GM12865 (cell line): ENCODE measurements around the gene NRAS.
A peak's percentile ranks its signal among the peaks of the same experiment; 100 is the strongest.

ENCODE experiments used
- DNase-seq: peaks from one replicate; pipeline ENCODE4 v3.0.0; 2010; ENCODE audit warnings: low read depth
- H3K4me3 ChIP-seq: 2 replicates; pipeline ENCODE4 v1.5.1; 2011; ENCODE audit warnings: mild to moderate bottlenecking, low read depth, low read length, control low read depth
- TF ChIP-seq, protein P1 (sequence below): IDR thresholded peaks from 2 replicates; pipeline ENCODE4 v1.5.1; 2011; ENCODE audit warnings: low read length, control low read depth, low read depth, inconsistent platforms; ENCODE audit not compliant: insufficient read depth; ENCODE audit errors: missing control alignments

NRAS gene

DNA sequence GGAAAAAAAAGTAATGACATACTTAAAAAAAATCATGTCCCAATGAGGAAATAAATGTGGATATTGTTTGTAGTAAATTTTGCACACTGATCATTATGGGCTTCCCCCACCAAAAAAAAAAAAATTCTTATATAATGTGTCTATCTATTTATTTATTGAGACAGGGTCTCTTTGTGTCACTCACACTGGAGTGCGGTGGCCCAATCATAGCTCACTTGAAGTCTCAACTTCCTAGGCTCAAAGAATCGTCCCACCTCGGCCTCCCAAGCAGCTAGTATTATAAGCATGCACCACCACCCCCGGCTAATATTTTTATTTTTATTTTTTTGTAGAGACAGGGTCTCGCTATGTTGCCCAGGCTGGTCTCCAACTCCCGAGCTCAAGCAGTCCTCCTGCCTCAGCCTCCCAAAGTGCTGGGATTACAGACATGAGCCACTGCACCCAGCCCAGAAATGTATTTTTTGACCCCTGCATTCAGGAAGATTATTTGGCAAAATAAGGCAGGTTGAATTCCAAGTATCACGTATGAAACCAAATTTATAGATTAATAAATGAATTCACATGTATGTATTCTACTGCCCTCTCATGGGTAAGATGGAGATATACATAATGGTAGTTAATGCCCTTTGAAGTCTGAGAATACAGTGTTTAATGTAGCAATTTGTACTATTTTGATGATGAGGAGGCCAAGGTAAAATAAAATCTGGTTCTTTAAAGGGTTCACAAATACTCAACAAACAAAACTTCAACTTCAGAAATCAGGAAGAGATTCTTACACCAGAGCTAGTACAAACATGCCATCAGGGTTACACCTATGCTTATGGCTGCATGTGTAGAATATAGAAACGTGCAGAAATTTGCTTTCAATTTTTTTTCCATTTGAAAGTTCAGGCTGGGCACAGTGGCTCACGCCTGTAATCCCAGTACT is 45.3 kb downstream of the NRAS start:
- H3K4me3 ChIP-seq: no peak overlapping the region
- no peak for DNase-seq
- TF ChIP-seq, protein P1, sequence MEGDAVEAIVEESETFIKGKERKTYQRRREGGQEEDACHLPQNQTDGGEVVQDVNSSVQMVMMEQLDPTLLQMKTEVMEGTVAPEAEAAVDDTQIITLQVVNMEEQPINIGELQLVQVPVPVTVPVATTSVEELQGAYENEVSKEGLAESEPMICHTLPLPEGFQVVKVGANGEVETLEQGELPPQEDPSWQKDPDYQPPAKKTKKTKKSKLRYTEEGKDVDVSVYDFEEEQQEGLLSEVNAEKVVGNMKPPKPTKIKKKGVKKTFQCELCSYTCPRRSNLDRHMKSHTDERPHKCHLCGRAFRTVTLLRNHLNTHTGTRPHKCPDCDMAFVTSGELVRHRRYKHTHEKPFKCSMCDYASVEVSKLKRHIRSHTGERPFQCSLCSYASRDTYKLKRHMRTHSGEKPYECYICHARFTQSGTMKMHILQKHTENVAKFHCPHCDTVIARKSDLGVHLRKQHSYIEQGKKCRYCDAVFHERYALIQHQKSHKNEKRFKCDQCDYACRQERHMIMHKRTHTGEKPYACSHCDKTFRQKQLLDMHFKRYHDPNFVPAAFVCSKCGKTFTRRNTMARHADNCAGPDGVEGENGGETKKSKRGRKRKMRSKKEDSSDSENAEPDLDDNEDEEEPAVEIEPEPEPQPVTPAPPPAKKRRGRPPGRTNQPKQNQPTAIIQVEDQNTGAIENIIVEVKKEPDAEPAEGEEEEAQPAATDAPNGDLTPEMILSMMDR: no peak

DNA sequence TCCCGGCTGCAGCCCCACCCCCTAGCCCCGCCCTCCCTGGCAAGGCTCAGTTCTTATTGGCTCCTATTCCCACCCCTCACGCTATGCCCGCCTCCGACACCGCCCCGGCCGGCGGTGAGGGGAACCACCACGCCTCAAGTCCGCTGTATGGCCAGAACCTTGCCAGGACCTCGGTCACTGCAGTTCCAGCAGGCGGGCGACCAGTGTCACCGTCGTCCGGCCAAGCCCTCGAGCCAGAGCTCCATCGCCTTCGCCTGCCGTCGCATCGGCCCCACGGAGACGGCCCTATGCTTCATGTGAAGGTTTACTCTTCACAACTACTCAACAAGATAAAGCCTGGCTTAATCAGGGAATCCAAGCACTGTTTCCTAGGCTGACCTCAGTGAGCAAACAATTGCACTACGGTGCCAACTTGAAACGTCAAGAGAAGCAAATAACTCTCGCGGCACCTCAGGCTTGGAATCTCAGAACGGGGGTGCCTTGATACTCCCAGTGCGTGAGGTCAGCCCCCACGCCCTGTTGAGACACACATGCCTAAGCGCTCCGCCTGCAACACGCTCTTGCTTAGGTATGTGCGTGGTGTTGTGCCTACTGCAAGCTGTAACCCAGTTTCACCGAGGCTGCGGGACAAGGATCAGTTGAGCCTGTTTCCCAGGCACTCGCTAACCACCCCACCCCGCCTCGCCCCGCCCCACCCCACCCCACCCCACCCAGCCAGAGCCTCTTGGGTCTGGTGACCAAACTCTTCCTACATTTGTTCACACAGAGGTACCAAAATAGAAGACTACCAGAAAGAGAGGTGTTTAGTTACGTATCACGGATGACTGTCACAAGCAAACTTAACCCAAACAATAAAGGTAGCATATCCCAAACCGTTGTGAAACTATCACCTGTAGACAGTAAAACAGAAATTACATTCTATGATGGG is 46.2 kb downstream of the NRAS start:
- peak overlapping the region; percentile 64 for H3K4me3 ChIP-seq
- peak; percentile 92 for DNase-seq
- TF ChIP-seq, protein P1: no peak

- H3K4me3 ChIP-seq: peak within 1 kb of the TSS; percentile 64
- no peak for DNase-seq
Measured at GRCh38 chr1:114669562-114670082, 46.9 kb downstream of the NRAS start, which contains the start of gene DENND2C. Gene DENND2C, minus strand, starts transcription at chr1:114670049. Its CDS starts 44,065 bp downstream, at chr1:114625984.

GRCh38 chr1:114668784-114669561 is 47.6 kb downstream of the NRAS start:
- TF ChIP-seq, protein P1: no peak
- peak overlapping the region; percentile 64 for H3K4me3 ChIP-seq
- DNase-seq: no peak

More at GRCh38 chr1:114669562-114670082, 46.9 kb downstream of the NRAS start, which contains the start of gene DENND2C:
- TF ChIP-seq, protein P1: peak; percentile 26

- TF ChIP-seq, protein P1: no peak
- H3K4me3 ChIP-seq: no peak overlapping the region
- no peak for DNase-seq
Measured at GRCh38 chr1:114668373-114668772, 48.2 kb downstream of the NRAS start.

- DNase-seq: no peak
- TF ChIP-seq, protein P1: no peak
- no peak overlapping the region for H3K4me3 ChIP-seq
Measured at GRCh38 chr1:114666954-114667353, 49.6 kb downstream of the NRAS start.
